ENCODE measurements around the gene NCKAP1. TPM values are rescaled to one million over a fixed set of nuclear protein-coding genes. Genes with fewer than 3 reads are reported as not detected.

The NCKAP1 gene
- total and polyA plus RNA-seq, 4 donors: 16.1 to 64.2 (median 24.4) TPM

GRCh38 chr2:182895169-182895568 lies 143.1 kb downstream of the NCKAP1 start:
- Histone ChIP-seq H3K4me1 (ENCODE audit: control insufficient read depth in 4 of 4, insufficient read depth in 4 of 4, low read length in 3 of 4) (peaks cover 0 to 11% (median 2%) of the 10 kb centered on the region in 4 donors), H3K4me3 (ENCODE audit: low read depth in 1 of 3, low read length in 3 of 3) (no peak overlapping the region), H3K27me3 (ENCODE audit: control insufficient read depth in 4 of 4, insufficient read depth in 4 of 4, low read length in 3 of 4) (no peaks in the 10 kb centered on the region), H3K9me3 (ENCODE audit: control insufficient read depth in 4 of 4, low read length in 3 of 4) (peaks cover 0 to 7% (median under 1%) of the 10 kb centered on the region in 4 donors), H3K9ac (ENCODE audit: low read depth in 1 of 2, low read length in 2 of 2) (no peak overlapping the region), H3K27ac (ENCODE audit: low read depth in 1 of 2, low read length in 2 of 2) (no peak overlapping the region), H3K36me3 (ENCODE audit: control insufficient read depth in 4 of 4, insufficient read depth in 3 of 4, low read depth in 1 of 4, low read length in 3 of 4) (no peaks in the 10 kb centered on the region)
- TF ChIP-seq JUND (IDR thresholded peaks at IDR 0.05): no peak
- no peak for TF ChIP-seq RXRA (IDR thresholded peaks at IDR 0.05)
- TF ChIP-seq ZBTB33 (IDR thresholded peaks at IDR 0.05): no peak
- TF ChIP-seq, protein P1, sequence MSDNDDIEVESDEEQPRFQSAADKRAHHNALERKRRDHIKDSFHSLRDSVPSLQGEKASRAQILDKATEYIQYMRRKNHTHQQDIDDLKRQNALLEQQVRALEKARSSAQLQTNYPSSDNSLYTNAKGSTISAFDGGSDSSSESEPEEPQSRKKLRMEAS (IDR thresholded peaks at IDR 0.05): no peak
- TF ChIP-seq HNF4A (conservative IDR thresholded peaks at IDR 0.05): no peak
- TF ChIP-seq, protein P2, sequence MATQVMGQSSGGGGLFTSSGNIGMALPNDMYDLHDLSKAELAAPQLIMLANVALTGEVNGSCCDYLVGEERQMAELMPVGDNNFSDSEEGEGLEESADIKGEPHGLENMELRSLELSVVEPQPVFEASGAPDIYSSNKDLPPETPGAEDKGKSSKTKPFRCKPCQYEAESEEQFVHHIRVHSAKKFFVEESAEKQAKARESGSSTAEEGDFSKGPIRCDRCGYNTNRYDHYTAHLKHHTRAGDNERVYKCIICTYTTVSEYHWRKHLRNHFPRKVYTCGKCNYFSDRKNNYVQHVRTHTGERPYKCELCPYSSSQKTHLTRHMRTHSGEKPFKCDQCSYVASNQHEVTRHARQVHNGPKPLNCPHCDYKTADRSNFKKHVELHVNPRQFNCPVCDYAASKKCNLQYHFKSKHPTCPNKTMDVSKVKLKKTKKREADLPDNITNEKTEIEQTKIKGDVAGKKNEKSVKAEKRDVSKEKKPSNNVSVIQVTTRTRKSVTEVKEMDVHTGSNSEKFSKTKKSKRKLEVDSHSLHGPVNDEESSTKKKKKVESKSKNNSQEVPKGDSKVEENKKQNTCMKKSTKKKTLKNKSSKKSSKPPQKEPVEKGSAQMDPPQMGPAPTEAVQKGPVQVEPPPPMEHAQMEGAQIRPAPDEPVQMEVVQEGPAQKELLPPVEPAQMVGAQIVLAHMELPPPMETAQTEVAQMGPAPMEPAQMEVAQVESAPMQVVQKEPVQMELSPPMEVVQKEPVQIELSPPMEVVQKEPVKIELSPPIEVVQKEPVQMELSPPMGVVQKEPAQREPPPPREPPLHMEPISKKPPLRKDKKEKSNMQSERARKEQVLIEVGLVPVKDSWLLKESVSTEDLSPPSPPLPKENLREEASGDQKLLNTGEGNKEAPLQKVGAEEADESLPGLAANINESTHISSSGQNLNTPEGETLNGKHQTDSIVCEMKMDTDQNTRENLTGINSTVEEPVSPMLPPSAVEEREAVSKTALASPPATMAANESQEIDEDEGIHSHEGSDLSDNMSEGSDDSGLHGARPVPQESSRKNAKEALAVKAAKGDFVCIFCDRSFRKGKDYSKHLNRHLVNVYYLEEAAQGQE (IDR thresholded peaks at IDR 0.05): no peak
- no peak for TF ChIP-seq YY1 (IDR thresholded peaks at IDR 0.05)
- TF ChIP-seq, protein P3, sequence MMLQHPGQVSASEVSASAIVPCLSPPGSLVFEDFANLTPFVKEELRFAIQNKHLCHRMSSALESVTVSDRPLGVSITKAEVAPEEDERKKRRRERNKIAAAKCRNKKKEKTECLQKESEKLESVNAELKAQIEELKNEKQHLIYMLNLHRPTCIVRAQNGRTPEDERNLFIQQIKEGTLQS (IDR thresholded peaks at IDR 0.05): no peak
- TF ChIP-seq GABPA (IDR thresholded peaks at IDR 0.05 in 1 of 2, conservative IDR thresholded peaks at IDR 0.05 in 1 of 2): no peak
- no peak for TF ChIP-seq EGR1 (IDR thresholded peaks at IDR 0.05; ENCODE audit: low read depth in 2 of 2)
- no peak for TF ChIP-seq TAF1 (conservative IDR thresholded peaks at IDR 0.05)
- no peak for TF ChIP-seq CTCF (IDR thresholded peaks at IDR 0.05; ENCODE audit: low read depth, low read length, missing input control)
- TF ChIP-seq SP1 (IDR thresholded peaks at IDR 0.05): no peak
- no peak for TF ChIP-seq RAD21 (IDR thresholded peaks at IDR 0.05)
- TF ChIP-seq FOXA2 (IDR thresholded peaks at IDR 0.05): no peak
- TF ChIP-seq FOXA1 (IDR thresholded peaks at IDR 0.05): no peak
- TF ChIP-seq HNF4G (IDR thresholded peaks at IDR 0.05): no peak
- DNase-seq (ENCODE audit: low spot score): no peak
- WGBS: 93% methylated on average over 4 of the region's 4 CpGs

Data from liver (tissue), 9 donors.